A673 (cell line): ENCODE results near the gene CYSTM1. TPM values are rescaled to one million over a fixed set of nuclear protein-coding genes. Genes with fewer than 3 reads are reported as not detected.
A peak's percentile ranks its signal among the peaks of the same experiment; 100 is the strongest.

ENCODE experiments used
- BruUV-seq: library from RNA; stranded (reverse); fragments of 400-500 nt; replicated peaks from 2 replicates; lab custom pipeline; 2021; lab: Mats Ljungman, UMichigan
- CTCF ChIA-PET: fragments of 300-600 bp; sonication (Branson Sonifier 250); formaldehyde crosslinking; loops from one replicate; lab custom pipeline; 2022; ENCODE audit warnings: antibody characterized with exemption; lab: Charles Lee
- POLR2A ChIA-PET: fragments of 300-600 bp; sonication (Branson Sonifier 250); formaldehyde crosslinking; loops from one replicate; lab custom pipeline; 2022; ENCODE audit warnings: antibody characterized with exemption; ENCODE audit not compliant: low non-redundant PET; lab: Charles Lee
- DNase-seq: peaks from one replicate; pipeline ENCODE4 v3.0.0-alpha.2; 2015; ENCODE audit warnings: low spot score
- H3K27ac ChIP-seq: fragments of 200-600 bp; sonication (generic); 2 replicates; pipeline ENCODE4 v1.5.1; 2016; ENCODE audit warnings: mixed run types, low read depth, mild to moderate bottlenecking, mixed read lengths, antibody characterized with exemption, low read length; ENCODE audit not compliant: poor library complexity, severe bottlenecking
- H3K27me3 ChIP-seq: fragments of 200-600 bp; sonication (generic); replicated peaks from 2 replicates; pipeline ENCODE4 v1.6.1; 2017; ENCODE audit warnings: mixed run types, low read depth, mild to moderate bottlenecking, mixed read lengths, antibody characterized with exemption, low read length; ENCODE audit not compliant: insufficient read depth, poor library complexity
- H3K36me3 ChIP-seq: fragments of 200-600 bp; sonication (generic); 2 replicates; pipeline ENCODE4 v1.6.1; 2016; ENCODE audit warnings: mixed run types, mild to moderate bottlenecking, mixed read lengths, antibody characterized with exemption, low read length; ENCODE audit not compliant: insufficient read depth, poor library complexity, severe bottlenecking
- H3K4me1 ChIP-seq: fragments of 200-600 bp; sonication (generic); 2 replicates; pipeline ENCODE4 v1.6.1; 2017; ENCODE audit warnings: mixed run types, mild to moderate bottlenecking, mixed read lengths, antibody characterized with exemption, low read length; ENCODE audit not compliant: insufficient read depth, poor library complexity, severe bottlenecking
- H3K4me3 ChIP-seq: fragments of 200-600 bp; sonication (generic); 2 replicates; pipeline ENCODE4 v1.5.1; 2016; ENCODE audit warnings: low read depth, mixed run types, mild to moderate bottlenecking, mixed read lengths, low read length; ENCODE audit not compliant: poor library complexity, severe bottlenecking
- H3K9me3 ChIP-seq: fragments of 200-600 bp; sonication (generic); 2 replicates; pipeline ENCODE4 v1.6.1; 2016; ENCODE audit warnings: mixed run types, low read depth, mild to moderate bottlenecking, mixed read lengths, antibody characterized with exemption, low read length; ENCODE audit not compliant: poor library complexity, severe bottlenecking
- EZH2 ChIP-seq: fragments of 200-600 bp; sonication (generic); IDR thresholded peaks from 2 replicates; pipeline ENCODE4 v1.6.1; 2017; ENCODE audit warnings: borderline replicate concordance, low read depth, mild to moderate bottlenecking, mixed read lengths, antibody characterized with exemption, low read length; ENCODE audit not compliant: poor library complexity, severe bottlenecking
- intact Hi-C: fragments of 100-400 bp; cut with micrococcal nuclease; formaldehyde crosslinking; loops from one replicate; pipeline ENCODE4 v1.10.0; 2022; ENCODE audit not compliant: unreplicated experiment
- total RNA-seq: library from RNA; stranded (reverse); gene quantifications from 2 replicates; pipeline ENCODE4 v1.2.3, GENCODE V29; 2021
- TF ChIP-seq, protein P1 (sequence below): fragments of 300-800, 200-600 bp; sonication (generic); conservative IDR thresholded peaks from 2 replicates; pipeline ENCODE4 v1.5.1; 2017; ENCODE audit warnings: low read depth, mild to moderate bottlenecking, antibody characterized with exemption, low read length, moderate library complexity, mixed read lengths

CYSTM1 gene
- total RNA-seq, 1 experiment from 2014 or later = 35.5 TPM

DNA sequence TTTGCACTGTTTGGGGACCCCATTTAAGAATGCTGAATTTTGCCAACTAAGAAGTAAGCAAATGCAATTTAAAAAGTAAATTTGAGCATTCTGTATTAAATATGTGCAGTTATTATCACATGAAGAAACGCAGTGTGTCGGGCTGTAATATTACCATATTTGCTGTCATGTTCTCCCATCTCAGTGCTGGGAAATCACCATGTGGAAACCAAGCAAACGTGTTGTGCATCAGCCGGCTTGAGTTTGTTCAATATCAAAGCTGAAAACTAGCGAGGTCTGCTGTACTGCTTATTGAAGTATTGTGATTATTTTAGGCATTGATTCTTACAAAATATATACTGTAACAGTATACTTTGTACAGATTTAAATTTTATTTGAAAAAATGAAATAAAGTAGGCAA, 46.6 kb upstream of the CYSTM1 start:
- POLR2A ChIA-PET = no interaction called here
- intact Hi-C loops = no loop called here
- CTCF ChIA-PET = no interaction called here

DNA sequence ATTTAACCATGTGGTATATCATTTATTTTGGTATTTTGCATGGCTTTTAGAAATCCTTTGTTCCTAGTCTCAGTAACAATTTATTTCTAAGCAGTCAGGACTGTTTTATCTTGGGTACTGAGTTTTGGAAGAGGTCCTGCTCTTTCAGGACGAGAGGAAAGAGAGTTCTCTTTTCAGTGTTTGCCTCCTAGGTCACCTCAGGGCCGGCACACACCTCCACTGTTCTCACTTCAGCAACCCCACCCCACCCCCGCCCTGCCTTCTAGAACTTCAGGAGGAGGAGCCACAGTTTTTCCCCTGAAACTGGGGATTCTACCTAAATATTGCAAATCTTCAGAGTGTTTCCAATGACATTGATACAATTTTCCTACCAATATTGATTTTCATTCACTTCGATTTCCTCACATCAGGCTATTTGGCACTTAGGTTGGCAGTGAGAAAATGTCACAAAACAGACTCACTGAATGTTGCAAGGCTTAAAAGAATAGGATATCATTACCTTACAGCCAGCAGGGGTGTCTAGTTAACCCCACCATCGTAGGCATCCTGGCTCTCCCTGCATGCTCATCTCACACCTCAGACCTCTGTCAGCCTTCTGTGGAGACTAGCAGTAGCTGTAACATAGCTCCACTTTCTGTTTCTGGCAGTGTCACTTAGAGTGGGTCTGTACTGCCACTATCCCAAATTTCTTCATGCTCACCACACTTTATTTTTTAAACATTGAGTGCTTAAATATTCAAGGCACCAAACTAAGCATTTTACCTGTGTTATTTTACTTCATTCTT, 43.8 kb upstream of the CYSTM1 start:
- Histone ChIP-seq H3K27ac (no peak overlapping the region), H3K36me3 (no peaks in the 10 kb centered on the region), H3K4me3 (no peak overlapping the region), H3K27me3 (no peaks in the 10 kb centered on the region), H3K4me1 (no peaks in the 10 kb centered on the region), H3K9me3 (no peaks in the 10 kb centered on the region)
- ChIA-PET POLR2A (no interaction called here), CTCF (interaction anchor here (1.6 kb wide), 1 partner anchor 12 kb away, joined by 3 read pairs; no protein-coding TSS in a partner anchor)
- intact Hi-C loops = no loop called here
- no TSS peak for BruUV-seq
- DNase-seq = no peak
- TF ChIP-seq, protein P1, sequence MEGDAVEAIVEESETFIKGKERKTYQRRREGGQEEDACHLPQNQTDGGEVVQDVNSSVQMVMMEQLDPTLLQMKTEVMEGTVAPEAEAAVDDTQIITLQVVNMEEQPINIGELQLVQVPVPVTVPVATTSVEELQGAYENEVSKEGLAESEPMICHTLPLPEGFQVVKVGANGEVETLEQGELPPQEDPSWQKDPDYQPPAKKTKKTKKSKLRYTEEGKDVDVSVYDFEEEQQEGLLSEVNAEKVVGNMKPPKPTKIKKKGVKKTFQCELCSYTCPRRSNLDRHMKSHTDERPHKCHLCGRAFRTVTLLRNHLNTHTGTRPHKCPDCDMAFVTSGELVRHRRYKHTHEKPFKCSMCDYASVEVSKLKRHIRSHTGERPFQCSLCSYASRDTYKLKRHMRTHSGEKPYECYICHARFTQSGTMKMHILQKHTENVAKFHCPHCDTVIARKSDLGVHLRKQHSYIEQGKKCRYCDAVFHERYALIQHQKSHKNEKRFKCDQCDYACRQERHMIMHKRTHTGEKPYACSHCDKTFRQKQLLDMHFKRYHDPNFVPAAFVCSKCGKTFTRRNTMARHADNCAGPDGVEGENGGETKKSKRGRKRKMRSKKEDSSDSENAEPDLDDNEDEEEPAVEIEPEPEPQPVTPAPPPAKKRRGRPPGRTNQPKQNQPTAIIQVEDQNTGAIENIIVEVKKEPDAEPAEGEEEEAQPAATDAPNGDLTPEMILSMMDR = no peak
- TF ChIP-seq EZH2 = no peak

More for the DNA sequence above, 46.6 kb upstream of the CYSTM1 start:
- Histone ChIP-seq H3K4me3 (no peak overlapping the region), H3K27me3 (no peaks in the 10 kb centered on the region), H3K4me1 (no peaks in the 10 kb centered on the region), H3K9me3 (no peaks in the 10 kb centered on the region), H3K27ac (no peak overlapping the region), H3K36me3 (no peaks in the 10 kb centered on the region)
- no peak for DNase-seq
- no TSS peak for BruUV-seq
- TF ChIP-seq, protein P1 = no peak
- TF ChIP-seq EZH2 = no peak

DNA sequence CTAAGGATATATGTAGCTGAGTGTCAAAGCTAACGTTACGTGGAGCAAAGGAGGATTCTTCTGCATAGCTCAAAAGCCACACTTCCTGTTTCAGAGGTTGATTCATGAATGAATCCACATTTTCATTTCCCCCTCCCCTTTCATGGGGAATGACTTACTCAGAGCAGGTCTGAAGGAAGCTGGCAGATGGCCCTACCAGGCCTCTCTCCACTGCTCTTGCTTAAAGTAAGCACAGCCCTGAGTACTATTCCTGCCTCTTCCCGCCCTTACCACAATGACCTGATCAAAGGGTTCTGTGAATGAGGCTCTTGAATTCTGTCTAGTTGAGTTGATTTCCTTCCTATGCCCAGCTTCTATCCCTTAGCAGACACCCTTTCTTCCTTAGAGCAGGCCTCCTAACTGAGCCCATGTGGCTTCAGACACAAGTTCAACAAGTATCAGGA, 43.0 kb upstream of the CYSTM1 start:
- H3K27ac ChIP-seq = no peak overlapping the region
- TF ChIP-seq EZH2 = no peak
- TF ChIP-seq, protein P1 = no peak
- intact Hi-C loops = no loop called here
- ChIA-PET CTCF (interaction anchor here (1.6 kb wide), 1 partner anchor 11 kb away, joined by 3 read pairs; no protein-coding TSS in a partner anchor), POLR2A (no interaction called here)
- H3K4me3 ChIP-seq = no peak overlapping the region
- DNase-seq = peak; percentile 35
- H3K36me3 ChIP-seq = no peaks in the 10 kb centered on the region
- H3K4me1 ChIP-seq = no peaks in the 10 kb centered on the region
- no peaks in the 10 kb centered on the region for H3K9me3 ChIP-seq
- no peaks in the 10 kb centered on the region for H3K27me3 ChIP-seq
- no TSS peak for BruUV-seq
